Measurements from ENCODE around the gene SMYD3.

DNA sequence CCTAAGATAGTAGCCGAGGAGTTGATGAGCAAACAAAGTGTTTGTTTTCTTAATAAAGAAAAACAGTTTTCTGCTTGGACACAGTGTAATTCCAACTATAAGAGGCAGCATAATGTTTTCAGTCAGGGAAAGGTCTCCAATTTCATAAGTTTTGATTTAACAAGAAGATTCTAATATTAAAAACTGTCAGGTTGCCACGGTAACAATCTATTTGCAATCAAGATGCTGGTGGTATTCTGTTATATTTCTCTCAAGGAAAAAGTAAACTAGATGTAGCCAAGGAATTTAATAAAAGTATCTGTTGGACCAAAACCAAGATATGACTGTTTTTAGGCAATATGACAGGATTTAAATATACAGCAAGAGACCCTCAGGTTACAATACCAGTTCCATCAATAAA lies 211.7 kb downstream of the SMYD3 start:
- TF ChIP-seq, protein P1, sequence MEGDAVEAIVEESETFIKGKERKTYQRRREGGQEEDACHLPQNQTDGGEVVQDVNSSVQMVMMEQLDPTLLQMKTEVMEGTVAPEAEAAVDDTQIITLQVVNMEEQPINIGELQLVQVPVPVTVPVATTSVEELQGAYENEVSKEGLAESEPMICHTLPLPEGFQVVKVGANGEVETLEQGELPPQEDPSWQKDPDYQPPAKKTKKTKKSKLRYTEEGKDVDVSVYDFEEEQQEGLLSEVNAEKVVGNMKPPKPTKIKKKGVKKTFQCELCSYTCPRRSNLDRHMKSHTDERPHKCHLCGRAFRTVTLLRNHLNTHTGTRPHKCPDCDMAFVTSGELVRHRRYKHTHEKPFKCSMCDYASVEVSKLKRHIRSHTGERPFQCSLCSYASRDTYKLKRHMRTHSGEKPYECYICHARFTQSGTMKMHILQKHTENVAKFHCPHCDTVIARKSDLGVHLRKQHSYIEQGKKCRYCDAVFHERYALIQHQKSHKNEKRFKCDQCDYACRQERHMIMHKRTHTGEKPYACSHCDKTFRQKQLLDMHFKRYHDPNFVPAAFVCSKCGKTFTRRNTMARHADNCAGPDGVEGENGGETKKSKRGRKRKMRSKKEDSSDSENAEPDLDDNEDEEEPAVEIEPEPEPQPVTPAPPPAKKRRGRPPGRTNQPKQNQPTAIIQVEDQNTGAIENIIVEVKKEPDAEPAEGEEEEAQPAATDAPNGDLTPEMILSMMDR (IDR thresholded peaks at IDR 0.05), result no peak
- no peak for TF ChIP-seq POLR2A (IDR thresholded peaks at IDR 0.05)
